Adipocyte (in vitro differentiated cells): ENCODE results near the gene LILRB3.
A peak's percentile ranks its signal among the peaks of the same experiment; 100 is the strongest.
"Not testable (repeated sequence)": the region's sequence is repeated elsewhere in the genome, so short reads cannot be mapped to it uniquely, and the experiment has no call there.

ENCODE experiments used
- DNase-seq: peaks from one replicate; pipeline ENCODE4 v3.0.0-alpha.2; 2015; ENCODE audit warnings: low read depth
- H3K27me3 ChIP-seq: replicated peaks from 2 replicates; pipeline ENCODE4 v1.7.0; 2013; ENCODE audit warnings: mild to moderate bottlenecking, low read length, moderate library complexity; ENCODE audit not compliant: control insufficient read depth, insufficient read depth
- H3K36me3 ChIP-seq: 2 replicates; pipeline ENCODE4 v1.7.0; 2013; ENCODE audit warnings: low read length, mild to moderate bottlenecking, moderate library complexity; ENCODE audit not compliant: control insufficient read depth, insufficient read depth, severe bottlenecking
- H3K4me1 ChIP-seq: 2 replicates; pipeline ENCODE4 v1.7.0; 2013; ENCODE audit warnings: mild to moderate bottlenecking, low read length, moderate library complexity; ENCODE audit not compliant: control insufficient read depth, insufficient read depth
- H3K4me3 ChIP-seq: 2 replicates; pipeline ENCODE4 v1.7.0; 2013; ENCODE audit warnings: mild to moderate bottlenecking, low read length, moderate library complexity
- H3K9ac ChIP-seq: 2 replicates; pipeline ENCODE4 v1.7.0; 2013; ENCODE audit warnings: mild to moderate bottlenecking, low read length, moderate library complexity
- H3K9me3 ChIP-seq: 2 replicates; pipeline ENCODE4 v1.7.0; 2013; ENCODE audit warnings: mild to moderate bottlenecking, low read length, moderate library complexity; ENCODE audit not compliant: control insufficient read depth

The LILRB3 gene

DNA sequence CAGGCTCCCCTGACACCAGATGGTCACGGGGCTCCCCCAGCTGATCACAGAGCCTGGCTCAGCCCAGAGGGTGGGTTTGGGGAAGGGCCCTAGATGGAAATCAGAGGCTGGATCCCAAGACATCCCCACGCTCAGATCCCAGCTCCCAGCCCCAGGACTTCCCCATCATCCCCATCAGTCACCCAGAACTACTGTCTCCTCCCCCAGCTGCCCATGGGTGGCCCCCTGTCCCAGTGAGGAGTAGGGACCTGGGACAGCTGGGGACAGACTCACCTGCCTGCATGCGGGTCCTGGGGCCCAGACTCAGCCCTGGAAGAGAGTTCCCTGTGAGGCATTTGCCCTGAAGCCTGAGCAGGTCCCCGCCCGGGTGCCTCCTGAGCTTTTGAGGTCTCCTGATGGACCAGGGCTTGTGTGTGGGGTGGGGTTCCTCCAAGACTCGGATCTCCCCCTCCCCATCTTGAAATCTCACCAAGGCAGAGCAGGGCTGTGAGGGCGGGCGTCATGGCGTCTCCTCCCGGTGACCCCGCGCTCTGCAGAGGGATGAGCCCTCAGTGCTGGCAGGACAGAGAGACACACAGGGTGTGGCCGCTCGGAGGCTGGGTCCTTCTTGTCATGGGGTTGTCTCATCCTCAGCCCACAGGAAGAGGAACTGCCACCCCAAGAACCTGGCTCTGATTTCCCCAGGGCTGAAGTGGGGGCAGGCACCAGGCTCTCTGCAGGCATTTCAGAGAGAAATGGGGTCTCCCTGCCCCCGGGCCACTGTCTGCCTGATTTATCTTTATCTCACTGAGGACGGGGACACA lies at the start of gene LILRB3:
Gene LILRB3 (minus strand): TSS at position 534 of the 803 bp plus-strand sequence. CDS start 31 bp downstream, at position 503.
- not testable (repeated sequence) for DNase-seq, H3K4me1 ChIP-seq, H3K9me3 ChIP-seq, H3K4me3 ChIP-seq, H3K9ac ChIP-seq, H3K36me3 ChIP-seq
- peaks cover 16% of the 10 kb centered on the region for H3K27me3 ChIP-seq

DNA sequence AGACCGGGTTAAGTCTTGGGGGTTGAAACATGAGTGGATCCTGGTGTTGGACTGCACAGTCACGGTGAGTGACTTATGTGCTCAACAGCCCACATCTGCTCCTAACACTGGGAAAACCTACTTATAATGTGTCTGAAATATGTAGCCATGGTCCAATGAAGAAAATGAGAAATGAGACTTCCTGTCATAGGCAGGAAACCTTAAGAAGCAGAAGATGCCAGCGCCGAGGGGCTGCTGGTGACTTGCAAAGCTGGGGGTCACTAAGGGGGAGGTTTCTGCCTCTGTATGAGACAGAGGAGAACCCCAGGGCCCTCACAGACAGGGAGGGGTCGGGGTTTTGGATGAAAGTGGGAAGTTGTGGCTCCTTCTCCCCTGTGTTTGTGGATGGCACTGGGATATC lies 49.4 kb upstream of the LILRB3 start:
- DNase-seq, H3K9ac ChIP-seq, H3K36me3 ChIP-seq, H3K4me1 ChIP-seq, H3K9me3 ChIP-seq, H3K4me3 ChIP-seq: not testable (repeated sequence)
- peaks cover 12% of the 10 kb centered on the region for H3K27me3 ChIP-seq

DNA sequence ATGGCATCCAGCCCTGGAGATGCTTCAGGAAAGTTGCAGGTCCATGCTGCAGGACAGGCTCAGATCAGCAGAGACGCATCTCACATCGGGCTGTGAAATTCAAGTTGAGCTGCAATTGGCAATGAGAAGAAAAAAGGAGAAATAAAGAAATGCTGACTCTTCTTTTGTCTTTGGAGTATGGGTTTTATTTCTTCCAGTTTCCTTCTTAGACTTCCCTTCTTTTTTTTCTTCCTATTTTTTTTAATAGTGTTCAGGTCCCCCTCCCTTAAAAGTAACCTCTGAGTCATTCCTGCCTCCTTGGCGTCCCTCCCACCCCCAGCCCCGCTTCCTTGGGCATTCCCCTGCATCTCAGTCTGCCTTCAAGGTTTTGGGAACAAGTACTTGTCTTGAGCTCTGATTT lies 48.8 kb upstream of the LILRB3 start:
- not testable (repeated sequence) for DNase-seq, H3K4me3 ChIP-seq, H3K9me3 ChIP-seq, H3K9ac ChIP-seq, H3K4me1 ChIP-seq, H3K36me3 ChIP-seq
- H3K27me3 ChIP-seq = peaks cover 12% of the 10 kb centered on the region

DNA sequence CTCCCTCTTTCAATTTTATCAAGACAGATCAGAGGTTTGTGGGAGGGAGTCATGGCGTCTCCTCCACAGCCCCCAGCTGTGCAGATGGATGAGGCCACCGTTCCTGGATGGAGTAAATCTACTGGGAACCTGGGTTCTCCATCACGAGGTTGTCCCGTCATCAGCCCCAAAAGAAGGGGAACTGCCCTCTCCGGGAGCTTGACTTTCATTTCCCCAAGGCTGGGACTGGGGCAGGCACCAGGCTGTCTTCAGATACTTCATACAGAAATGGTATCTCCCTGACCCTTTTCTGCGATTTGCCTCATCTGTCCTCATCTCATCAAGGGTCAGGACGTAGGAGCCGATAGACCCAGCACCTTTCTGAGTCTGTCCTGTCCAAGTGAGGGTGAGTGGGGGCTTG lies 48.3 kb upstream of the LILRB3 start:
- peaks cover 12% of the 10 kb centered on the region for H3K27me3 ChIP-seq
- H3K36me3 ChIP-seq = no peaks in the 10 kb centered on the region
- H3K9ac ChIP-seq = no peak overlapping the region
- no peak for DNase-seq
- no peaks in the 10 kb centered on the region for H3K4me1 ChIP-seq
- H3K9me3 ChIP-seq = no peaks in the 10 kb centered on the region
- no peak overlapping the region for H3K4me3 ChIP-seq

DNA sequence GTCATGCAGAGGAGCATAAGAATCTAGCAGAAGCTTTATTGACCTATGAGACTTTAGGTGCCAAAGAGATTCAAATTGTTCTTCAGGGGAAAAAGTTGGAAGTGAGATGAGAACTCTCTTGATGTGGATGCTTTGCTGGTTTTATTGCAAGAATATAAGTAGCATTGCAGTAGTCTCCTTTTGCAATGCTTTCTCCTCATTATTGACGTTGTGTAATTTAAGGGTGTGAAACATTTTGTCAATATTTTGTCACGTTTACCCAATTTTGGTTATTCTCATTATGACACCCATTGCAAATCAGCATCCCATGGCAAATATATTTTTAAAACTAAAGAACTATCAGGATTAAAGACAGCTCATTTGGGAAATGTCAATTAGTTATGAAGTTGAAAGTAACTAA lies 46.1 kb upstream of the LILRB3 start:
- Histone ChIP-seq H3K9ac (no peak overlapping the region), H3K9me3 (no peaks in the 10 kb centered on the region), H3K27me3 (peaks cover 12% of the 10 kb centered on the region), H3K4me3 (no peak overlapping the region), H3K4me1 (no peaks in the 10 kb centered on the region), H3K36me3 (no peaks in the 10 kb centered on the region)
- DNase-seq = no peak

DNA sequence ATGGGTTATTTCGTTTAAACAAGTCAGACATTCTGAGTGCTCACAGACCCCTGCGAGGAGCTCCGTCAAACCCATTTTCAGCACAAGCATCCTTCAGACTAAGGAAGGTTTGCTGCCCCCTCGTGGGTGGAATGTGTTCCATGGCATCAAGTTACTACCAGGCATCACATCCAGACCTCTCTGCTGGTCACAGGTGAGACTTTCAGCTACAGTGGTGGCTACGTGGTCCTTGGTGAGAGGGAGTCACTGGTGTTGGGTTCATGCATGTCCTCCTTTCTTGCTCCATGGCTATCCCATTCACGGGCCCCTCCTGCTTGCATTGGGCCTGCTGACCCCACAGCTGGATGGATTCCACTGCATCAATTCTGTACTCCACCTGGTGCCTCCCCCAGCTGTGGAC lies 43.3 kb upstream of the LILRB3 start:
- peak; percentile 58 for DNase-seq
- Histone ChIP-seq H3K4me3 (no peak overlapping the region), H3K9me3 (no peaks in the 10 kb centered on the region)

DNA sequence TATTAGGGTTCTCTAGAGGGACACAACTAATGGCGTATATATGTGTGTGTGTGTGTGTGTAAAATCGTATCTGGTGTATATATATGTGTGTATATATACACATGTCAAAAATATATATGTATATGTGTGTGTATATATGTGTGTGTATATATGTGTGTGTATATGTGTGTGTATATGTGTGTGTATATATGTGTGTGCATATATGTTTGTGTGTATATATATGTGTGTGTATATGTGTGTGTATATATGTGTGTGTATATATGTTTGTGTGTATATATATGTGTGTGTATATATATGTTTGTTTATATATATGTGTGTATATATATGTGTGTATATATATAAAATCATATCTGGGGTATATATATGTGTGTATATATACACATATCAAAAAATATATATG lies 39.7 kb upstream of the LILRB3 start:
- Histone ChIP-seq H3K4me3 (no peak overlapping the region), H3K36me3 (no peaks in the 10 kb centered on the region), H3K4me1 (no peaks in the 10 kb centered on the region), H3K9ac (no peak overlapping the region), H3K9me3 (no peaks in the 10 kb centered on the region), H3K27me3 (peaks cover 14% of the 10 kb centered on the region)
- DNase-seq = no peak

More for the DNA sequence above, 43.3 kb upstream of the LILRB3 start:
- Histone ChIP-seq H3K27me3 (peaks cover 9% of the 10 kb centered on the region), H3K36me3 (no peaks in the 10 kb centered on the region), H3K9ac (no peak overlapping the region), H3K4me1 (no peaks in the 10 kb centered on the region)

DNA sequence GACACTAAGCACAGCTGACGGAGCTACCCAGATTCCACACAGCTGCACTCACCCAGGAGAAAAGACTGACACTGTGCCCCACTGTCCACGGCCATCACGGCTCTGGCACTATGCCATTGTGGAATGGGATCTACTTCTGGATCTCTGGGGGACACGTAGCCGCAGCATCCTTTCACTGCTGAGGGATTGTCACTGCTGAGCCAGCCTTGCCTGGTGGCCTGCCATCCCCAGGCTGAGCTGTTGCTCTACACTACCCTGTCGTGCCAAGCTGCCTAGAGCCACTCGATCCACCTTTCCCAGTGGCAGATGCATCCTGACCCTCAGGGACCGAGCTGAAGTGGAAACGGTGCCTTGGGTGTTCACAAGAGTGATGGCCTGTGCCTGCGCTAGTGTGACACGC lies 39.3 kb upstream of the LILRB3 start:
- no peak for DNase-seq

DNA sequence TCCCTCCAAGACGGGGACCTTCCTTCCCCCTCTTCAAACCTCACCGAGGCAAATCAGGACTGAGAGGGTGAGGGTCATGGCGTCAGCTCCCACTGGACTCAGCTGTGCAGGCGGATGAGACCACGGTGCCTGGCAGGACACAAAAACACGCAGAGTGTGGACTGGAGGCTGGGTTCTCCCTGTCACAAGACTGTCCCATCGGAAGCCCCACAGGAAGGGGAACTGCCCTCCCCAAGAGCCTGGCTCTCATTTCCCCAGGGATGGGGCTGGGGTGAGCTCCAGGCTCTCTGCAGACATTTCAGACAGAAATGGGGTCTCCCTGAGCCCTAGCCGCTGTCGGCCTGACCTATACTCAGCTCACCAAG lies 34.3 kb upstream of the LILRB3 start, which contains the start of gene LILRB5:
Gene LILRB5 (minus strand): TSS at position 158 of the 365 bp plus-strand sequence. CDS start 80 bp downstream, at position 78.
- H3K4me3 ChIP-seq = no peak within 1 kb of the TSS
- H3K9ac ChIP-seq = no peak within 1 kb of the TSS
- no peak for DNase-seq
- H3K36me3 ChIP-seq = no peaks in the 10 kb centered on the region
- H3K27me3 ChIP-seq = peaks cover 47% of the 10 kb centered on the region
- no peaks in the 10 kb centered on the region for H3K9me3 ChIP-seq
- H3K4me1 ChIP-seq = no peaks in the 10 kb centered on the region

More for the DNA sequence above, 39.3 kb upstream of the LILRB3 start:
- Histone ChIP-seq H3K4me3 (no peak overlapping the region), H3K36me3 (no peaks in the 10 kb centered on the region), H3K9ac (no peak overlapping the region), H3K9me3 (no peaks in the 10 kb centered on the region), H3K4me1 (no peaks in the 10 kb centered on the region), H3K27me3 (peaks cover 18% of the 10 kb centered on the region)

DNA sequence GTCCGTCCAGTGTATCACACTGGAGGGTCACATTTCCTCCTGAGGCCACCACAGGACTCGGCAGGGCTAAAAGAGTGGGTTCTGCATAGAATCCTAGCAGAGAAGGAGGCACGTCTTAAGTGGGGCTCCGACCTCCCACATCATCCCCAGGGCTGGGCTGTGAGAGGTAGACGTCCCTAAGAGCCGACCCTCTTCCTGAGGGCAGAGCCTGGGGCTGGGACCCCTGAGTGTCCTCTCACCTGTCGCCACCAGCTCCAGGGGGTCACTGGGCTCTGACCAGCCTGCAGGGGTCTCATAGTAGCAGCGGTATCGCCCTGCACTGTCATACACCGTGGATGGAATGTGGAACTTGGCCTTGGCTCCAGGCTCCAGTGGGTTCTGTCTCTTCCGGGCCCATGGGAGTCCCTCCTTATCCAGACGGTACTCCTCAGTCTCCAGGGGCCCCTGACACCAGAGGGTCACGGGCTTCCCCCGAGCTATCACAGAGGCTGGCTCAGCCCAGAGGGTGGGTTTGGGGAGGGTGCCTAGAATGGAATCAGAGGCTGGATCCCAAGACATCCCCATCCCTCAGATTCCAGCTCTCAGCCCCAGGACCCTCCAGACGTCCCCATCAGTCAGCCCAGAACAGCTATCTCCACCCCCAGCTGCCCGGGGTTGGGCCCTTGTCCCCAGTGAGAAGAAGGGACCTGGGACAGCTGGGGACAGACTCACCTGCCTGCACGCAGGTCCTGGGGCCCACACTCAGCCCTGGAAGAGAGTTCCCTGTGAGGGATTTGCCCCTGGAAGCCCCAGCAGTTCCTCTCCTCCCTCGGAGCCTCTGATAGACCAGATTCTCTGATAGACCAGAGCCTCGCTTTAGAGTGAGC lies 33.7 kb upstream of the LILRB3 start:
- Histone ChIP-seq H3K36me3 (no peaks in the 10 kb centered on the region), H3K9ac (no peak overlapping the region), H3K4me1 (no peaks in the 10 kb centered on the region), H3K9me3 (no peaks in the 10 kb centered on the region), H3K27me3 (peaks cover 45% of the 10 kb centered on the region), H3K4me3 (no peak overlapping the region)
- DNase-seq = no peak

DNA sequence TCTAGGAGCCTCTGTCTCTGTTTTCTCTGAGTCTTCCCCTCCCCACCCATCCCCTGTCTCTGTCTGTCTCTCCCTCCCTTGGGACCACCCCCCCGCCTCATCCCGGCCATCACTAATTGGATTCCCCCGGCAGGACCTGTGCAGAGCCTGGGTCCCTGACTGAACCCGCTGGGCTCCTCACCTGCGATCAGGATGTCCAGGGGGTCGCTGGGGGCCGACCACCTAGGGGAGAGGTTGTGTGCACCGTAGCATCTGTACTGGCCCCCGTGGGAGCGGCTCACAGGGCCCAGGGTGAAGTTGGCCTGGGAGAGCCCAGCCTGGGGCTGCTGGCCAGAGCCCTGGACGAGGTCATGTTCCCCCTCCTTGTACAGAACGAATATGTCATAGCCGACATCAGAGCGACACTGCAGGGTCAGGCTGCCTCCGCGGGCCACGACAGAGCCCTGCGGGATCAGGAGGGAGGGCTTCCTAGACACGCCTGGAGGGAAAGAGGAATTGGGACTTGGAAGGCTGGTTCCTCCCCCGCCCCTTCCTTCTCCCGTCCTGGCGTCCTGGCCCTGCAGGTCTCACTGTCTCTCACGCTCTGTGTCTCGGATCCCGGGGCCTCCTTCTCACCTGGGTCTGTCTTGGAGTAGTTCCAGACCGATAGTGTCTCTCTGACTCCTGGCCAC lies 32.4 kb upstream of the LILRB3 start:
- Histone ChIP-seq H3K36me3 (no peaks in the 10 kb centered on the region), H3K9me3 (no peaks in the 10 kb centered on the region), H3K4me3 (no peak overlapping the region), H3K4me1 (no peaks in the 10 kb centered on the region), H3K27me3 (peaks cover 46% of the 10 kb centered on the region), H3K9ac (no peak overlapping the region)
- no peak for DNase-seq
